Measurements from ENCODE around the gene CHD3.

The CHD3 gene

GRCh38 chr17:7846063-7846735 is 42.4 kb upstream of the CHD3 start:
- TF ChIP-seq ZNF274 (IDR thresholded peaks at IDR 0.05; ENCODE audit: low read depth, low read length): no peak
- no peak overlapping the region for H3K4me3 ChIP-seq (ENCODE audit: low read length)

DNA sequence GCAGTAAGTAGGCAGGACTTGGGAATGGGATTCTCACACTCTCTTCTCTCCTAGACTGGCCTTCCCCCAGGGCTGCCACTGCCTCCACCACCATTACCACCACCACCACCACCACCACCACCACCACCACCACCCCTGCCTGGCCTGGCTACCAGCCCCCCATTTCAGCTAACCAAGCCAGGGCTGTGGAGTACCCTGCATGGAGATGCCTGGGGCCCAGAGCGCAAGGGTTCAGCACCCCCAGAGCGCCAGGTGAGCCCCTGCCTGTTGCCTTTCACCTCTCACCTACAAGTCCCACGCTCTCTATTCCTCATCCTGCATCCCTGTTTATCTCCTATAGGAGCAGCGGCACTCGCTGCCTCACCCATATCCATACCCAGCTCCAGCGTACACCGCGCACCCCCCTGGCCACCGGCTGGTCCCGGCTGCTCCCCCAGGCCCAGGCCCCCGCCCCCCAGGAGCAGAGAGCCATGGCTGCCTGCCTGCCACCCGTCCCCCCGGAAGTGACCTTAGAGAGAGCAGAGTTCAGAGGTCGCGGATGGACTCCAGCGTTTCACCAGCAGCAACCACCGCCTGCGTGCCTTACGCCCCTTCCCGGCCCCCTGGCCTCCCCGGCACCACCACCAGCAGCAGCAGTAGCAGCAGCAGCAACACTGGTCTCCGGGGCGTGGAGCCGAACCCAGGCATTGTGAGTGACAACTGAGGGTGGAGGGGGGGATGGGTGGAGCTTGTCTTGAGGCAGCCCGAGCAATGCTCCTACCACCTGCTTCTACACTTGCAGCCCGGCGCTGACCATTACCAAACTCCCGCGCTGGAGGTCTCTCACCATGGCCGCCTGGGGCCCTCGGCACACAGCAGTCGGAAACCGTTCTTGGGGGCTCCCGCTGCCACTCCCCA is 41.6 kb upstream of the CHD3 start:
- TF ChIP-seq ZNF274 (IDR thresholded peaks at IDR 0.05; ENCODE audit: low read depth, low read length): no peak

GRCh38 chr17:7848131-7848579 is 40.4 kb upstream of the CHD3 start:
- no peak for TF ChIP-seq ZNF274 (IDR thresholded peaks at IDR 0.05; ENCODE audit: low read depth, low read length)
- H3K4me3 ChIP-seq (ENCODE audit: low read length): no peak overlapping the region

More for the DNA sequence above, 41.6 kb upstream of the CHD3 start:
- no peak overlapping the region for H3K4me3 ChIP-seq (ENCODE audit: low read length)

DNA sequence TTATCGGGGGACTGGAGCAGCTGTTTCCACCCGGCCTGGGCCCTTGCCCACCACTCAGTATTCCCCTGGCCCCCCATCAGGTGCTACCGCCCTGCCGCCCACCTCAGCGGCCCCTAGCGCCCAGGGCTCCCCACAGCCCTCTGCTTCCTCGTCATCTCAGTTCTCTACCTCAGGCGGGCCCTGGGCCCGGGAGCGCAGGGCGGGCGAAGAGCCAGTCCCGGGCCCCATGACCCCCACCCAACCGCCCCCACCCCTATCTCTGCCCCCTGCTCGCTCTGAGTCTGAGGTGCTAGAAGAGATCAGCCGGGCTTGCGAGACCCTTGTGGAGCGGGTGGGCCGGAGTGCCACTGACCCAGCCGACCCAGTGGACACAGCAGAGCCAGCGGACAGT is 39.9 kb upstream of the CHD3 start:
- no peak overlapping the region for H3K4me3 ChIP-seq (ENCODE audit: low read length)
- TF ChIP-seq ZNF274 (IDR thresholded peaks at IDR 0.05; ENCODE audit: low read depth, low read length): no peak

DNA sequence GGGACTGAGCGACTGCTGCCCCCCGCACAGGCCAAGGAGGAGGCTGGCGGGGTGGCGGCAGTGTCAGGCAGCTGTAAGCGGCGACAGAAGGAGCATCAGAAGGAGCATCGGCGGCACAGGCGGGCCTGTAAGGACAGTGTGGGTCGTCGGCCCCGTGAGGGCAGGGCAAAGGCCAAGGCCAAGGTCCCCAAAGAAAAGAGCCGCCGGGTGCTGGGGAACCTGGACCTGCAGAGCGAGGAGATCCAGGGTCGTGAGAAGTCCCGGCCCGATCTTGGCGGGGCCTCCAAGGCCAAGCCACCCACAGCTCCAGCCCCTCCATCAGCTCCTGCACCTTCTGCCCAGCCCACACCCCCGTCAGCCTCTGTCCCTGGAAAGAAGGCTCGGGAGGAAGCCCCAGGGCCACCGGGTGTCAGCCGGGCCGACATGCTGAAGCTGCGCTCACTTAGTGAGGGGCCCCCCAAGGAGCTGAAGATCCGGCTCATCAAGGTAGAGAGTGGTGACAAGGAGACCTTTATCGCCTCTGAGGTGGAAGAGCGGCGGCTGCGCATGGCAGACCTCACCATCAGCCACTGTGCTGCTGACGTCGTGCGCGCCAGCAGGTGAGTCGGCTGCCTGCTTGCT is 39.3 kb upstream of the CHD3 start:
- TF ChIP-seq ZNF274 (IDR thresholded peaks at IDR 0.05; ENCODE audit: low read depth, low read length): no peak
- no peak overlapping the region for H3K4me3 ChIP-seq (ENCODE audit: low read length)

DNA sequence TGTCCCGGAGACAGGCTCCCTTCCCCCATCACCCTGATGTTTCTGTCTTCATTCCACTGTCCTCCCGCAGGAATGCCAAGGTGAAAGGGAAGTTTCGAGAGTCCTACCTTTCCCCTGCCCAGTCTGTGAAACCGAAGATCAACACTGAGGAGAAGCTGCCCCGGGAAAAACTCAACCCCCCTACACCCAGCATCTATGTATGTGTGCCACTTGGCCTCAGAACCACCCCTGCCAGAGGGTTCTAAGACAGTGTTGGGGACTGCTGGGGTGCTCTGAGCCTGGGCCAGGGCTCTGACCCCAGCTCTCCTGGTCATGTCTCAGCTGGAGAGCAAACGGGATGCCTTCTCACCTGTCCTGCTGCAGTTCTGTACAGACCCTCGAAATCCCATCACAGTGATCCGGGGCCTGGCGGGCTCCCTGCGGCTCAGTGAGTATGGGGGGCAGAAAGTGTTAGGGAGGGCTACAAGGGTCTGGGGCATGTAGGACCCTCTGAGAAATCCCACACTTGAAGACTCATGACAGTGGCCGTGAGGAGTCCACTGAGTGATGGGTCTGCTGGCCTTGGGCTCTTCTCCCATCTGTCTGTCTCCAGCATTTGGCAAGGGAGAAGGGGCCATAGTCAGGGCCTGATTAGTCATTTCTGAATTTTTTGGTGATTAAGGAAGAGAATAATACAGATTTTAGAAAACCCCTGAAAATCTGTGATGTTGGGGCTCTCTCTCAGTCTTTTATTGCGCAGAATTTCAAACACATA is 38.7 kb upstream of the CHD3 start:
- no peak for TF ChIP-seq ZNF274 (IDR thresholded peaks at IDR 0.05; ENCODE audit: low read depth, low read length)
- H3K4me3 ChIP-seq (ENCODE audit: low read length): no peak overlapping the region

DNA sequence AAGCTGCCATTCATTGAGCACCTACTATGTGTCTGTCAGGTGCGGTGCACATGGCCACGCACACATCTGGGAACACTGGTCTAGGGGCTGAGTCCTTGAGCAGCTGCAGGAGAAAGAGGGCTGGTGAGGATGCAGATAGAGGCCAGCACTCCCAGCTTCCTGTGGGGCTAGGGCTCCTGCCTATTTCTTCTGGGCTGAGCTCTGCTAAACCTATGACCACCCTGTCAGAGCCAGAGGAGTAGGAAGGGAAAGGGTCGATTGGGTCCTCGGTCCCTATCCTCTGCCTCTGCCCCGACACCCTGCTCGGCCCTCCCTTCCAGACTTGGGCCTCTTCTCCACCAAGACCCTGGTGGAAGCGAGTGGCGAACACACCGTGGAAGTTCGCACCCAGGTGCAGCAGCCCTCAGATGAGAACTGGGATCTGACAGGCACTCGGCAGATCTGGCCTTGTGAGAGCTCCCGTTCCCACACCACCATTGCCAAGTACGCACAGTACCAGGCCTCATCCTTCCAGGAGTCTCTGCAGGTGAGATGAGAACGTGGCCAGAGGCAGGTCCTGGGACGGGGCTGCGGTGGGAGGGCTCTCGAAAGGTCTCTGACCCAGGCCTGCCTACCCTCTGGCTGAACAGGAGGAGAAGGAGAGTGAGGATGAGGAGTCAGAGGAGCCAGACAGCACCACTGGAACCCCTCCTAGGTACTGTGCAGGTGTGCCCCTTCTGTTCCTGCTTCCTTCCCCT is 37.7 kb upstream of the CHD3 start:
- no peak for TF ChIP-seq ZNF274 (IDR thresholded peaks at IDR 0.05; ENCODE audit: low read depth, low read length)
- H3K4me3 ChIP-seq (ENCODE audit: low read length): no peak overlapping the region; the same call in 1 of the 2 replicates

DNA sequence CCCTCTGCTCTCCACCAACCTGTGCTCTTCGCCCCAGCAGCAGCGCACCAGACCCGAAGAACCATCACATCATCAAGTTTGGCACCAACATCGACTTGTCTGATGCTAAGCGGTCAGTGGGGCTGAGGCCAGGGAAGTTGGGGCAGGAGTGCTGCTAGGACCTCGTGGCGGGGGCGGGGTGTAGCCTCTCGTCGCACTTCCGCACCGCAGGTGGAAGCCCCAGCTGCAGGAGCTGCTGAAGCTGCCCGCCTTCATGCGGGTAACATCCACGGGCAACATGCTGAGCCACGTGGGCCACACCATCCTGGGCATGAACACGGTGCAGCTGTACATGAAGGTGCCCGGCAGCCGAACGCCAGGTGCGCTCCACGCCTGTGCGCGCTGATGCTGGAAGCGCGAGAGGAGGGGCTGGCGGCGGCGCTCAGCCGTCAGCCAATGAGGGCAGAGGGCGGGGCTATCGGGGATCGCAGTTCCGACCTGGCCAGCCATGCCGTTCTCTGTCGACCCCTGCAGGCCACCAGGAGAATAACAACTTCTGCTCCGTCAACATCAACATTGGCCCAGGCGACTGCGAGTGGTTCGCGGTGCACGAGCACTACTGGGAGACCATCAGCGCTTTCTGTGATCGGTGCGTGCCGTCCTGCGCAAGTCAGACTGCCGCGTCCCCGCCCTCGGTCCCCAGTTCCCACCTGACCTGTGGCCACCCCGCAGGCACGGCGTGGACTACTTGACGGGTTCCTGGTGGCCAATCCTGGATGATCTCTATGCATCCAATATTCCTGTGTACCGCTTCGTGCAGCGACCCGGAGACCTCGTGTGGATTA is 36.9 kb upstream of the CHD3 start:
- H3K4me3 ChIP-seq (ENCODE audit: low read length): no peak overlapping the region; the same call in 1 of the 2 replicates

DNA sequence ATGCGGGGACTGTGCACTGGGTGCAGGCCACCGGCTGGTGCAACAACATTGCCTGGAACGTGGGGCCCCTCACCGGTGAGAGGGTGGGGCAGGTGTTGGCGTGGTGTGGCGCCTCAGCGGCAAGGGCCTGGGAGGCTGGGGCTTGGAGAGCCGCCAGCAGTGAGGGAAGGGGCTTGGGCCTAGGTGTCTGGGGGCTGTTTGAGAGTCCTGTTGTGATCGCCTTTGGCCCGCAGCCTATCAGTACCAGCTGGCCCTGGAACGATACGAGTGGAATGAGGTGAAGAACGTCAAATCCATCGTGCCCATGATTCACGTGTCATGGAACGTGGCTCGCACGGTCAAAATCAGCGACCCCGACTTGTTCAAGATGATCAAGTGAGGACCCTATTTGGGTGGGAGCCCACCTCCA is 36.3 kb upstream of the CHD3 start:
- no peak for TF ChIP-seq ZNF274 (IDR thresholded peaks at IDR 0.05; ENCODE audit: low read depth, low read length)
- no peak overlapping the region for H3K4me3 ChIP-seq (ENCODE audit: low read length)

More for the DNA sequence above, 36.9 kb upstream of the CHD3 start:
- TF ChIP-seq ZNF274 (IDR thresholded peaks at IDR 0.05; ENCODE audit: low read depth, low read length): no peak

DNA sequence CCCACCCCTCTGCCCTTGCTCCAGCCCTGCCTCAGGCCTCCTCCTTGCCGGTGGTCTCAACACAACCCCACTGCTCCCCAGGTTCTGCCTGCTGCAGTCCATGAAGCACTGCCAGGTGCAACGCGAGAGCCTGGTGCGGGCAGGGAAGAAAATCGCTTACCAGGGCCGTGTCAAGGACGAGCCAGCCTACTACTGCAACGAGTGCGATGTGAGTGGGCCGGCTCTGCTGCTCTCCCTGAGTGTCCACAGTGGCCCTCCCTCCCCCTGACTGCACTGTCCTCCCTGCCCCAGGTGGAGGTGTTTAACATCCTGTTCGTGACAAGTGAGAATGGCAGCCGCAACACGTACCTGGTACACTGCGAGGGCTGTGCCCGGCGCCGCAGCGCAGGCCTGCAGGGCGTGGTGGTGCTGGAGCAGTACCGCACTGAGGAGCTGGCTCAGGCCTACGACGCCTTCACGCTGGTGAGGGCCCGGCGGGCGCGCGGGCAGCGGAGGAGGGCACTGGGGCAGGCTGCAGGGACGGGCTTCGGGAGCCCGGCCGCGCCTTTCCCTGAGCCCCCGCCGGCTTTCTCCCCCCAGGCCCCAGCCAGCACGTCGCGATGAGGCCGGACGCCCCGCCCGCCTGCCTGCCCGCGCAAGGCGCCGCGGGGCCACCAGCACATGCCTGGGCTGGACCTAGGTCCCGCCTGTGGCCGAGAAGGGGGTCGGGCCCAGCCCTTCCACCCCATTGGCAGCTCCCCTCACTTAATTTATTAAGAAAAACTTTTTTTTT is 35.5 kb upstream of the CHD3 start:
- no peak overlapping the region for H3K4me3 ChIP-seq (ENCODE audit: low read length)
- no peak for TF ChIP-seq ZNF274 (IDR thresholded peaks at IDR 0.05; ENCODE audit: low read depth, low read length)

DNA sequence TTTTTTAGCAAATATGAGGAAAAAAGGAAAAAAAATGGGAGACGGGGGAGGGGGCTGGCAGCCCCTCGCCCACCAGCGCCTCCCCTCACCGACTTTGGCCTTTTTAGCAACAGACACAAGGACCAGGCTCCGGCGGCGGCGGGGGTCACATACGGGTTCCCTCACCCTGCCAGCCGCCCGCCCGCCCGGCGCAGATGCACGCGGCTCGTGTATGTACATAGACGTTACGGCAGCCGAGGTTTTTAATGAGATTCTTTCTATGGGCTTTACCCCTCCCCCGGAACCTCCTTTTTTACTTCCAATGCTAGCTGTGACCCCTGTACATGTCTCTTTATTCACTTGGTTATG is 34.9 kb upstream of the CHD3 start:
- H3K4me3 ChIP-seq (ENCODE audit: low read length): no peak overlapping the region
- TF ChIP-seq ZNF274 (IDR thresholded peaks at IDR 0.05; ENCODE audit: low read depth, low read length): no peak

Data from GM08714 (cell line).